ENCODE data around the gene SUGP1.
"Not testable (repeated sequence)": the region's sequence is repeated elsewhere in the genome, so short reads cannot be mapped to it uniquely, and the experiment has no call there.

The SUGP1 gene

DNA sequence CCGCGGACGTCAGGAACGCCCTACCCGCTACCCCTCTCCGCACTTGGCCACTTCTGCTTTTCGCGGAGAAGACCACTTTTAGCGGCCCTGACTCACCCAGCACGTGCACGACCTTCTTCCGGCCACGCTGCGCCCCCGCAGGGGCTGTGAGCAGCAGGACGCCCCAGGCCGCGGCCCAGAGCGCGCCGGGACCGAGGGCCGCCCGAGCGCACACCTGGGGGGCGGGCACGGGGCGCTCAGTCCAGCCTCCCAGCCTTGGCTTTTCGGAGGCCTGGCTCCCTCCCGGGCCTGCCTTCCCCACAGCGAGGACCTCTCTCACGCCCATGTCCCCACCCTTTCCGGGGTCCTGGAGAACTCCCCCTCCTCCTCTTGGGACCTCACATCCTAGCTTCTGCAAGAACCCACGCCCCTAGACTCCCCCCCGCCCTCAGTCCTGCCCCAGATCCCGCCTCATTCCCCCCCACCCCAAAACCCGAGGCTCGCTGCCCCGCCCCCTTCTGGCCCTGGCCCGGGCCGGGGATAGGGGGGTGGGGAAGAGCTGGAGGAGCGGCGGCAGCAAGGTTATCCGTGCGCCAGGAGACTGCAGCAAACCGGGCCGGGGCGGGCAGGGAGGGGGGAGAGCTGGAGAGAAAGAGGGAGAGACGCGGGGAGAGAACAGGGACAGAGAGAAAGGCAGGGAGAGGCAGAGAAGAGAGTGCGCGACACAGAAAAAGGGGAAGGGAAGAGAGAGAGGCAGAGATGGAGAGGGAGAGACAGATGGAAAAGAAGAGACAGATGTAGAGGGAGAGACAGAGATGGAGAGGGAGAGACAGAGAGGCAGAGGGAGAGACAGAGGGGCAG, 58.7 kb downstream of the SUGP1 start:
- no peak for DNase-seq

DNA sequence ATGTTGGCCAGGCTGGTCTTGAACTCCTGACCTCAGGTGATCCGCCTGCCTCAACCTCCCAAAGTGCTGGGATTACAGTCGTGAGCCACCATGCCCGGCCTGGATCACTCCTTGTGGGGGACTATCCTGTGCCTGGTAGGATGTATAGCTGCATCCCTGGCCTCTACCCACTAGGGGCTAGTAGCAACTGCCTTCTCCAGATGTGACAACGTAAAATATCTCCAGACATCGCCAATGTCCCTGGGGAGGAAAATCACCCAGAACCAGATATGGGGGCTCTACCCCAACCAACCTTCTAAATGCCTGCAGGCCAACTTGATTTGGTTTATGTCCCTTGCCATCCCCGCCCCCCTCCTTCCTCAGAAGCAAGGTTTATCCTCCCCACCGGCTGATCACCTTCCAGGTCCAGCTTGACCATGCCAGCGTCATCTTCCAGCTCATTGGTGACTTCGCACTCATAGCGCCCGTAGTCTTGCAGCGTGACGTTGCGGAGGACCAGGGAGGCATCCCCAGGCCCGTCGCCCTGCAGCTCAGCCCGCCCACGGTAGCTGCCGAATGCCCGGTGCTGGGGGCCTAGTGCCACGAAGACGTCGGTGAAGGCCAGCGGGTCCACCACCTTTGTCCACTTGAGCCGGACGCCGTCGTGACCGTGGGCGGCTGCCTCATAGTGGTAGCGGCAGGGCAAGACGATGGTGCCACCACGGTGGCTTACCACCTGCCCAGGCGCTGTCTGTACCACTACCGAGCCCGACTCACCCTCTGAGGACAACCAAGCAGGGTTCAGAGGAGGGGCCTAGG, 59.7 kb downstream of the SUGP1 start:
- no peak for DNase-seq

DNA sequence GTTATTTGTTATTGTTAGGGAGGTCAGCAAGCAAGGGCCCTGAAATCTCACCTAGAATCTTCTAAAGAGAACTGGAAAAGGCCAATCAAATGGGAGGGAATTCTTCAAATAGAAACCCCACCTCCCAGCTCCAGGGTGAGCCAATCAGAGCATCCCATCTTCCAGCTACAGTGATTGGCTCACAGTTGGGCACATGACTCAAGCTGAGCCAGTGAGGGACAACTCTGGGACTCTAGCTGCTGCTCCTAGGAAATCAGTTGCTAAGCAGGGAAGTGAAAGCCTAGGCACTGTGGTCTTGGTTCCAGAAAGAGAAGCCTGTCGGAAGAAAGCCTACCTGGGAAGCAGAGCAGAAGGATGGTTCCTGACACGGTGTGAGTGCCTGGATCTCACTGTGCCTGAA, 60.6 kb downstream of the SUGP1 start:
- DNase-seq = peak; percentile 88

DNA sequence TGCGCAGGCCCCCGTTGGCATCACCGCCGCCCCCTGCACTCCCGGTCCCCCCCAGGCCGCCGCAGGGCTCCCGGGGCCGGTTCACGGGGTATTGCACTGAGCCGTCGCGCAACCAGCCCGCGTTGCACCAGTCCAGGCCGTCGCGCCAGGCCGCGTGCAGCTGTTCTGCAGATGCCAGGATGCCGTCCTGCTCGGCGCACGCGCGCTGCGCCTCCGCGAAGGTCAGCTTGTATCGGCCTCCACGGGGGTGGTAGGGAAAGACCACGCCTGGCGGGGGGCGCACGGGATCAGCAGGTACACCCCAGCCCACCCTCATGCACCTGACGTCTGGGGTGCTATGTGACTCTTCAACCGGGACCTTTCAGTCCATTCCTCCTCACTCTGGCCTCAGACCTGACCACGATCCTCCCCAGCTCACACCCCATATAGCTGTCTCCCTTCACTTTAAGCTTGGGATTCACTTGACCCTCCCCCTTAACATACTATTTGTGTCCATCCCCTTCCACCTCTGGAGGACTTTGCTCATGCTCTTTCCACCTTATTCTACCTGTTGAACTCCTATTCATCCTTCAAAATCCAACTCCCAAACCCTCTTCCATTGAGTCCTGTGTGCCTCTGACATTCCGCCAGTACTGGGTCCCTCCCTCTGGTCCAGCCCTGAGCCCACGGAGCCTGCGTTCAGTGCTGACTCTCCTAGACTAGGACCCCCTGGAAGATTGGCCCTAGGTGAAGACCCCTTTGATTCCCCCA, 61.5 kb downstream of the SUGP1 start:
- DNase-seq = peak; percentile 9

DNA sequence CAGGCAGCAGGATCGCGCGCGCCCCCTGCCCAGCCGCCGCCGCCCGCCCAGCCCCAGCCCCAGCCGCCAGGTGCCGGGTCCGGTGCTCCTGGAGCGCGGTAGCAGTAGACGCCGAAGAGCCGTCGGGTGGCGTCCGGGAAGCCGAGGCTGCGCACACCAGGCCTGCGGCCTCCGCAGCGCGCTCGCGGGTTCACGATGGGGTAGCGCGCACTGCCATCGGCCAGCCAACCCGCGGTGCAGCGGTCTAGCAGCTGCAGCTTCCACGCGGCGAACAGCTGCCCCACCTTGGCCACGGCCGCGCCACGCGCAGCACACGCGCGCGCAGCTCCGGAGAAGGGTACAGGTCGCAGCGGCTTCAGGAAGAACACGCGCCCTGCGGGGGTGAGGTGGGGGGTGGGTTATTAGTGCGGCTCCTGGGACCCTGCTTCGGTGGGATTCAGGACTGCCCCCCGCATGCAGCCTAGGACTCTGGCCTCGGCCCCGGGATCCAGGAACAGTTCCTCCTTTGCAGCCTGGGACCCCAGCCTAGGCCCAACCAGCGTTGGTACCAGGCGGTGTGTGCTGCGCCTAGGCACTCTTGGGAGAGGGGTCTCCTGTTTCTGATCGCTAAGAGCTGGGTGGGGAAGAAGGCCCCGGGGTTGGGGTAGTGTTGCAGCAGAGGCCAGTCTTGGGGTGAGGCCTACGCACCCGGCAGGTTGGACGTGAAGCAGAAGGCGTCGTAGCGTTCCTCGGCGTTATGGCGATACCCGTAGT, 62.3 kb downstream of the SUGP1 start:
- DNase-seq = peak; percentile 10

DNA sequence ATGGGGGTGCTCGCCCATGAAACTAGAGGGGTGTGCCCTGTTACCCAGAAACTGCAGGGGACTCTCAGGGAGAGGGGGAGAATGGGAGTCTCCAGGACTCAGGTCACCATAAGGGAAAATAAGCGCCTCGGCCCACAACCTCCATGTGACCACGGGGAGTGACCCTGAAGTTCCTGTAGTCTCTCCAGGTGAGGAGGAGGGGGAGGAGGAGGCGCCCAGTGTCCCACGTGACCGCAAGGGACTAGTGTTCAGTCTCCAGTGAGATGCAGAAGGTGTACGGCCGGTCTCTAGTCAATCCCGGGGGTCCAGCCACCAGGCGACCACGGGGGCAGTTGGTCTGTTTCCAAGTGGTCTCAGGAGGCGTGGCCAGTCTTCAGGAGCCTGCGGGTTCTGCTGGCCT, 63.2 kb downstream of the SUGP1 start:
- no peak for DNase-seq

DNA sequence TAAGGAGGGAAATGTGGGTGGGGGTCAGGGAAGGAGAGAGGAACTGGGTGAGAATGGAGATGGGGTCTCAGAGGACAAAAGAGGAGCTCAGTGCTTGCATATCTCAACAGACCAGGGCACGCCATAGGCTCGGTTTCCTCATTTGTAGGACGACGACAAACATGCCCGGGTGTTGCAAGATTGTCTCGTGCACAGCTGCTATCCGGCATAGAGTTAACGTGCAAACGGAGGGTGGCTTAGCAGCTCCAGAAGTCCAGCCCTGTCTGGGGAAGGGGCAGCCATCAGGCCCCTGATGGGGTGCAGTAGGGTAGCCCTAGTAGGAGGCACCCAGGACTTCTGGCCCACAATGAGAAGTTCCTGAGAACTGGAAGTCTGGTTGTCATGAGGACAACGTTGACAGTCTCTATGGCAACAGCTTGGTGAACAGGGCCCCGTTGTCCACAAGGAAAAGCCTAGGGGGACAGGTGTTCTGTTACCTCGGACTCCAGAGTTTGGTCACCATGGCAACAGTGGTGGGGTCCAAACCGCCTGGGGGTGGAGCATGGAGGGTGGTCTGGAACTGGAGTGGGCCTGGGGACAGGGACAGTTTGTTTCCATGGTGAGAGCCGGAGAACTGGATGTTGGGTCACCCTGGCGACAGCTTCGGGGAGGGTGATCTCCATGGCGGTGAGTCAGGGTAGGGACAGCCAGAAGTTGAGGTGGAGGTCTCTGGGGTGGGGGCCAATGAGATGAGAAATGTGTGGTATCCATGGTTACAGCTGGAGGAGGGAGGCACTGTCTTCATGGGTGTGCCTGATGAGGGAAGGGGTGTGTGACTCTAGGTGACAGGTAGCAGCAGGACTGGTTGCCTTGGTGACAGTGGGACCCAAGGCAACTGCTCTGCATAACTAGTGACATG, 64.0 kb downstream of the SUGP1 start:
- DNase-seq = no peak

DNA sequence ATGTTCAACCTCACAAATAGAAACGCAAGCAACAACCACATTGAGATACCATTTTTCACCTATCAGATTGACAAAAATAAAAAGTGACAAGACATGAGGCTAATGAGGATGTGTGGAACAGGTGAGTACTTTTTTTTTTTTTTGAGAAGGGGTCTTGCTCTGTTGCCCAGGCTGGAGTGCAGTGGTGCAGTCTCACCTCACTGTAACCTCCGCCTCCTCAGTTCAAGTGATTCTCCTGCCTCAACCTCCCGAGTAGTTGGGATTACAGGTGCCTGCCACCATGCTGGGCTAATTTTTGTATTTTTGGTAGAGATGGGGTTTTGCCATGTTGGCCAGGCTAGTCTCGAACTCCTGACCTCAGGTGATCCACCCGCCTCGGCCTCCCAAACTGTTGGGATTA, 66.9 kb downstream of the SUGP1 start:
- DNase-seq = not testable (repeated sequence)

DNA sequence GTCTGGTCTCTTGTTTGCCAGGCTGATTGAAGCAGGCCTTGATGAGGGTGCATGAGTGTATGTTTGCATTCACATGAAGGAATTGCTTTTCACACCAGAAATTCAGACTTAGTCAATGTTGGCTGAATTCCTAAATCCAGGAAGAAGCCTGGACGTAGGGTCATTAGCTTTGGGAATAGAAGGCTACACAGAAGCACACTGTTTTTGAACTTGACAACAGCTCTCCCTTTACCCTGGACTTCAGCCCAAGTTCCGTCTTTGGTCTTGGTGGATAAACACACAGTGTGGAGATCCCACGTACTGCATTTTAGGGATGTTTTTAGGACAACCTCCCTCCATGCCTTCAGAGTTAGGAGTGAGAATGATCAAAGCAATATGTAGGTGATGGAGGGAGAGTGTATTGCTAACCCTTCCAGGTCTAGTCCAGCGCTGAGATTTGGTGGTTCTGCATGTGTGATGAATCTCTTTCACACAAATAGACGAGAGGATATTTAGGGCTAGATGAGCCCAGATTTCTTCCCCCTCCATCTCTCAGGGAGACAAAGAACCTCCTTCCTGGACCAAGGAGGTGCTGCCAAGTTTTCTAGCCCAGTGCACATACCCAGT, 70.0 kb downstream of the SUGP1 start:
- no peak for DNase-seq

DNA sequence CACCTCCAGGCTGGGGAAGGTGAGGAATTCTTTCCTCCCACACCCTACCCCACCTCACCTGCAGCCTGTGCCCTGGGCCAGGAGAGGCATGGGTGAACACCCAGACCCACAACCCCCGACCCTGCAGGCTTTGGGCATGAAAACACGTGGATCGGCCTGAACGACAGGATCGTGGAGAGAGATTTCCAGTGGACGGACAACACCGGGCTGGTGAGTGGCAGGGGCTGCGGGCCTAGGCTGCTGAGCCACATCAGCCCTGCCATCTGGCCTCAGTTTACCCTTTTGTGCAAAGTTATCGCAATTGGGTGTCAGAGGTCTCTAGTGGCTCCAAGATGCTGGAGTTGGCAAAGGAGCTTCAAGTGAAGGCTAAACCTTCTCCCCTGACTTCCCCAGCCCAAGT, 79.8 kb downstream of the SUGP1 start:
- DNase-seq = no peak

DNA sequence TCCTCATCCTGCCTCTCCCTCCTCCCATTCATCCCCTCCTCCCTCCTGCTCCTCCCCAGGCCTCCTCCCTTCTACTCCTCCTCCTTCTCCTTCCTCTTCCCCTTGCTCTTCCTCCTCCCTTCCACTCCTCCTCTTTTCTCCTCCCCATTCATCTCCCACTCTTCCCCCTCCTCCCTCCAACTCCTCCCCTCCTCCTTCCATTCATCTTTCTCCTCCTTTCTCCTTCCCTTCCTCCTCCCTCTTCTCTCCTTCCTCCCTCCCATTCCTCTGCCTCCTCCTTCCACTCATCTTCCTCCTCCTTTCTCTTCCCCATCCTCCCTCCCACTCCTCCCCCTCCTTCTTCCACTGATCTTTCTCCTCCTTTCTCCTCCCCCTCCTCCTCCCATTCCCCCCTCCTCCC, 80.6 kb downstream of the SUGP1 start:
- no peak for DNase-seq

DNA sequence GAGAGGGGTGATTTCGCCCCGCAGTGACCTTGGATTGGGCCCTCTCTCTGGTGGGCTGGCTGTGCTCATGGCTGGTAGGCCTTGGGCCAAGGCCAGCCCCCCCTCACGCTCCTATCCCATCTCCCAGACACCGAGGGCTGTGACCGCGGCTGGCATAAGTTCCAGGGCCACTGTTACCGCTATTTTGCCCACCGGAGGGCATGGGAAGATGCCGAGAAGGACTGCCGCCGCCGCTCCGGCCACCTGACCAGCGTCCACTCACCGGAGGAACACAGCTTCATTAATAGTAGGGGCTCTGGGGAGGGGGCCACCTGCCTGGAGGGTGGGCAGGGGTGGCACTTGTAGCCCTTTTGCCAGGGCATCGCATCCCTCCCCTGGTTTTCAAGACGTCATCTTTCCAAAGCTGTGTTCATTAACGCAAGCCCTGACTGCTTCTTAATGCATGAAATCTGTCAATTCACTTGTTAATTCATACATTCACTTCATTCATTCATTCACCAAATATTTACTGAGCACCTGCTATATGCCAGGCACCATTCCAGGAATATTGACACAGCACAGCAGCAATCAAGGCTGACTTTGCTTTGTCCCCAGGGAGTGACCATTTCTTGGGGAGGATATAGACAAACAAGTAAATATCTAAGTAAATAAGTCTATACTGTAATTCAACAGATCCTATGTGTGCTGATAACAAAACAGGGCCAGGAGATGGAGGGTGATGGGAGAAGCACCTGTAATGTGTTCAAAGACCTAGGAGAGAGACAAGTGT, 82.0 kb downstream of the SUGP1 start:
- DNase-seq = no peak

DNA sequence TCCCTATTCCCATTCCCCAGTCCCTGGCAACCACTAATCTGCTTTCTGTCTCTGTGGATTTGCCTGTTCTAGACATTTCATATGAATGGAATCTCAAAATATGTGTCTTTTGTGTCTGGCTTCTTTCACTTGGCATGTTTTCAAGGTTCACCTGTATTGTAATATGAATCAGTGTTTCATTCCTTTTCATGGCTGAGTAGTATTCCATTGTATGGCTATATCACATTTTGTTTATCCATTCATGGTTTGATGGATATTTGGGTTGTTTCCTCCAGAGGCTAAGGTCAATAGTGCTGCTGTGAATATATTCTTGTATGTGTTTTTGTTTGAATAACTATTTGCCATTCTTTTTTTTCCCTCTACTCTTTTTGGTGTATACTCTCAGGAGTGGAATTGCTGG, 84.1 kb downstream of the SUGP1 start:
- DNase-seq = no peak

DNA sequence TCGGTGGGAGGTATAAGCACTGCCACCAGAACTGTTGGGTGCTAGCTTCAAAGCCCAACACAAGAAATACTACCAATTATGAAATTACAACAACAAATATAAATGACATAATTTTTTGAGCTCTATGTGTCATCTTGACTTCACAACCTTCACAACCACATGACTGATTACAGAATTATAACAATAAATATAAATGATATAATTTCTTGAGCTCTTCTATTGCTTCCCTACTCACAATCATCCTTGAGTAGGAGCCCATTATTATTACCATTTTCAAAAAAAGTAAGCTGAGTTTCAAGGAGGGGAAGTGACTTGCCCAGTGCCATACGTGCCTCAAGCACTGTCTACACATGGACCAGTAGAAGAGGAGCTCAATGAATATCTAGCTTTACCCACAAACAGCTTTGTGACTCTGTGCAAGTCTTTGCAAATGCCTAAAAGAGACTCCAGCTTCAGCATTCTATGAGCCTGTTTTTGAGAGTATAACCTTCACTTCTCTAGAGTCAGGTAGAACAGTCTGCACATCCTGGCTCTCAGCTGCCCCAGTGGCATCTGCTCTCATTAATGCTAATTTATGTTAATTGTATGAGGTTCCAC, 86.0 kb downstream of the SUGP1 start:
- DNase-seq = no peak

DNA sequence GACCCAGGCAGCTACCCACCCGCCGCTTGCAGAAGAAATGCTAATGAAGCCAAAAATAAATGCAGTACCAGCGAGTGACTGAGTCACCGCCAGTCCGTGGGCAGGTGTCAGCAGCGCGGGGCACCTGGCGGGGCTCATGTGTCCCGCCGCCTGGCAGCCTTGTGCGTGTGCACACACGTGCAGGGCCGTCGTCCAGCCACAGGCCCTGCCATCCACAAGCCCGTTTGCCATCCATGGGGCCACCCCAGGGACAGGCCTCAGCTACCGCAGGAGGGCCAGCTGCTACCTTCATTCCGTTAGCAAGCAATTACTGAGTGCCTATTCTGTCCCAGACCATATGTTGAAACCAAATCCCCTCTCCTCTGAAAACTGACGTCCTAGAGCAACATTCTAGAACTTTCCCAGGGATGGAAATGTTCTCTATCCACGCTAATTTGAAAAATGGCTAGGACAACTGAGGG, 88.0 kb downstream of the SUGP1 start:
- DNase-seq = peak; percentile 6

DNA sequence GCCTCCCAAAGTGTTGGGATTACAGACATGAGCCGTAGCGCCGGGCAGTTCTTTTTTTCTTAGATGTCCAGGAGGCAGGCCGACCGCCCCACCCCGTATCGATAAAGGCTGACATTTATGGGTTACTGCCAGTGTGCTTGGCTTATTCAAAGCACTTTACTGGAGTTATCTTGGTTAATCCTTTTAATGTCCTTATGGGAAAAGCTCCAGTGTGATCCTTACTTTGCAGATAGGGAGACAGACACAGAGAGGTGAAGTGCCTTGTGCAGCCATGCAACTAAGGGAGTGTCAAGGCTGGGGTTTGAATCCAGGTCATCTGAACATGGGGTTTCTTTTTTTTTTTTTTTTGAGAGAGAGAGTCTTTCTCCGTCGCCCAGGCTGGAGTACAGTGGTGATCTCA, 89.3 kb downstream of the SUGP1 start:
- no peak for DNase-seq

DNA sequence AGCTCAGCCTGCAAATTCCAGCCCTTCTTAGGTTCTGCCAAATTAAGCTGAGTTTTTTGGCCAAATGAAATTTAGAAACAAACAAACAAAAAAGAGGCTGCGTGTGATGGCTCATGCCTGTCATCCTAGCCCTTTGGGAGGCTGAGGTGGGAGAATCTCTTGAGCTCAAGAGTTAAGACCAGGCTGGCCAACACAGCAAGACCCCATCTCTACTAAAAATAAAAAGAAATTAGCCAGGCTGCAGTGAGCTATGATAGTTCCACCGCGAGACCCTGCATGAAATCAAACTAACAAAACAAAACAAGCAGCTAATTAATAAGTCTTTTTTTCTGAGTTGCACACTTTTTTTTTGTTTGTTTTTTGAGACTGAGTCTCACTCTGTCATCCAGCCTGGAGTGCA, 90.6 kb downstream of the SUGP1 start:
- DNase-seq = no peak

DNA sequence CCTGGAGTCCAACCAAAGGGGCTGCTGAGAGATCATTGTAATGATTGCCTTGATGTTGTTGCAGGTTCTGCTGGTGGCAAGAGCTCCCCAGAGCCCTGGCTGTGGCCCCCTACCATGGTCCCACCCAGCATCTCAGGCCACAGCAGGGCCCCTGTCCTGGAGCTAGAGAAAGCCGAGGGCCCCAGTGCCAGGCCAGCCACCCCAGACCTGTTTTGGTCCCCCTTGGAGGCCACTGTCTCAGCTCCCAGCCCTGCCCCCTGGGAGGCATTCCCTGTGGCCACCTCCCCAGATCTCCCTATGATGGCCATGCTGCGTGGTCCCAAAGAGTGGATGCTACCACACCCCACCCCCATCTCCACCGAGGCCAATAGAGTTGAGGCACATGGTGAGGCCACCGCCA, 93.1 kb downstream of the SUGP1 start:
- no peak for DNase-seq

DNA sequence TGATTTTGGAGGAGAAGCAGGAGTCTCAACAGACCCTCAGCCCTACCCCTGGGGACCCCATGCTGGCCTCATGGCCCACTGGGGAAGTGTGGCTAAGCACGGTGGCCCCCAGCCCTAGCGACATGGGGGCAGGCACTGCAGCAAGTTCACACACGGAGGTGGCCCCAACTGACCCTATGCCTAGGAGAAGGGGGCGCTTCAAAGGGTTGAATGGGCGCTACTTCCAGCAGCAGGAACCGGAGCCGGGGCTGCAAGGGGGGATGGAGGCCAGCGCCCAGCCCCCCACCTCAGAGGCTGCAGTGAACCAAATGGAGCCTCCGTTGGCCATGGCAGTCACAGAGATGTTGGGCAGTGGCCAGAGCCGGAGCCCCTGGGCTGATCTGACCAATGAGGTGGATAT, 93.6 kb downstream of the SUGP1 start:
- peak; percentile 10 for DNase-seq

DNA sequence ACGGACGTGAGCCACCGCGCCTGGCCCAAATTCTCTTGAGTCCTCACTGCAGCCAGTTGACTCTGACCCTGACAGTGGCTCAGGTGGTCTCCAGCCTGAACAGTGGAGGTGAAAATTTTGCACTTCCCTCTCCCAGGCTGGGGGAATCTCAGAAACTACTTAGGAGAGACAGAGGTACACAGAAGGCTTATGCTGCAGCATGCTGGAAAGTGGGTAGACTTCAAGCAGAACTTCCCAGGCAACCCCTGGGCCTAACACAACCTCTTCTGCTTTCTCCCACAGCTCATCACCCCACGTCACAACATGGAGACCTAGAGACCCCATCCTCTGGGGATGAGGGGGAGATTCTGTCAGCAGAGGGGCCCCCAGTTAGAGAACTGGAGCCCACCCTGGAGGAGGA, 94.1 kb downstream of the SUGP1 start:
- peak; percentile 9 for DNase-seq
